Keratinocyte (primary cell): Measurements from ENCODE around the gene RARS1.

Experiments used
- EZH2 ChIP-seq: IDR thresholded peaks from one replicate; pipeline ENCODE4 v1.6.1; 2012; ENCODE audit warnings: inconsistent platforms, mild to moderate bottlenecking, low read length, moderate library complexity
- TF ChIP-seq, protein P1 (sequence below), 3 experiments: IDR thresholded peaks in 1 of 3; conservative IDR thresholded peaks in 1 of 3; optimal IDR thresholded peaks in 1 of 3; 2 replicates in 2 of 3; 3 replicates in 1 of 3; pipeline versions ENCODE3 to v1.5.1; 2011; ENCODE audit warnings: low read length in 3 of 3, mild to moderate bottlenecking in 3 of 3, moderate library complexity in 2 of 3, control low read depth in 1 of 3, inconsistent platforms in 1 of 3; ENCODE audit not compliant: insufficient read depth in 2 of 3; ENCODE audit errors: extremely low read depth in 1 of 3

- TF ChIP-seq, protein P1, sequence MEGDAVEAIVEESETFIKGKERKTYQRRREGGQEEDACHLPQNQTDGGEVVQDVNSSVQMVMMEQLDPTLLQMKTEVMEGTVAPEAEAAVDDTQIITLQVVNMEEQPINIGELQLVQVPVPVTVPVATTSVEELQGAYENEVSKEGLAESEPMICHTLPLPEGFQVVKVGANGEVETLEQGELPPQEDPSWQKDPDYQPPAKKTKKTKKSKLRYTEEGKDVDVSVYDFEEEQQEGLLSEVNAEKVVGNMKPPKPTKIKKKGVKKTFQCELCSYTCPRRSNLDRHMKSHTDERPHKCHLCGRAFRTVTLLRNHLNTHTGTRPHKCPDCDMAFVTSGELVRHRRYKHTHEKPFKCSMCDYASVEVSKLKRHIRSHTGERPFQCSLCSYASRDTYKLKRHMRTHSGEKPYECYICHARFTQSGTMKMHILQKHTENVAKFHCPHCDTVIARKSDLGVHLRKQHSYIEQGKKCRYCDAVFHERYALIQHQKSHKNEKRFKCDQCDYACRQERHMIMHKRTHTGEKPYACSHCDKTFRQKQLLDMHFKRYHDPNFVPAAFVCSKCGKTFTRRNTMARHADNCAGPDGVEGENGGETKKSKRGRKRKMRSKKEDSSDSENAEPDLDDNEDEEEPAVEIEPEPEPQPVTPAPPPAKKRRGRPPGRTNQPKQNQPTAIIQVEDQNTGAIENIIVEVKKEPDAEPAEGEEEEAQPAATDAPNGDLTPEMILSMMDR (optimal IDR thresholded peaks at IDR 0.05 in 1 of 3, IDR thresholded peaks at IDR 0.05 in 1 of 3, conservative IDR thresholded peaks at IDR 0.05 in 1 of 3; ENCODE audit: extremely low read depth in 1 of 3, insufficient read depth in 2 of 3, low read length in 3 of 3) = no peak
- TF ChIP-seq EZH2 = no peak
These were observed 50.9 kb downstream of the RARS1 start for GRCh38 chr5:168537176-168537575.
